Activated naive CD4-positive, alpha-beta T cell treated with anti-CD3 and anti-CD28 coated beads for 36 hours (primary cell): Measurements from ENCODE around the gene AP2S1. TPM values are rescaled to one million over a fixed set of nuclear protein-coding genes. Genes with fewer than 3 reads are reported as not detected.

Experiments used
- CTCF ChIA-PET: fragments of 350-600 bp; sonication (Branson Sonifier 250); formaldehyde crosslinking; loops from one replicate; lab custom pipeline; 2021; ENCODE audit warnings: antibody characterized with exemption; lab: Charles Lee
- DNase-seq: peaks from one replicate; pipeline ENCODE4 v3.0.0-alpha.2; 2020
- H3K27ac Mint-ChIP-seq: one replicate; pipeline ENCODE4 v1.8.0; 2021; ENCODE audit warnings: mild to moderate bottlenecking, mixed read lengths
- H3K27me3 Mint-ChIP-seq: one replicate; pipeline ENCODE4 v1.8.0; 2021; ENCODE audit warnings: low read depth, mixed read lengths
- H3K36me3 Mint-ChIP-seq: one replicate; pipeline ENCODE4 v1.8.0; 2021; ENCODE audit warnings: low read depth, mixed read lengths
- H3K4me1 Mint-ChIP-seq: one replicate; pipeline ENCODE4 v1.8.0; 2021; ENCODE audit warnings: low read depth, mixed read lengths
- H3K4me3 Mint-ChIP-seq: one replicate; pipeline ENCODE4 v1.8.0; 2021; ENCODE audit warnings: mild to moderate bottlenecking, moderate library complexity, mixed read lengths
- H3K9me3 Mint-ChIP-seq: one replicate; pipeline ENCODE4 v1.8.0; 2021; ENCODE audit warnings: mixed read lengths
- intact Hi-C: fragments of 100-400 bp; cut with micrococcal nuclease; formaldehyde crosslinking; loops from one replicate; pipeline ENCODE4 v1.15.1; 2023
- total RNA-seq, 2 experiments: library from RNA; stranded (reverse); gene quantifications; one replicate each; pipeline ENCODE4 v1.2.3, GENCODE V29; 2021

The AP2S1 gene
- total RNA-seq, 2 experiments from 2014 or later = 112 to 118 TPM

DNA sequence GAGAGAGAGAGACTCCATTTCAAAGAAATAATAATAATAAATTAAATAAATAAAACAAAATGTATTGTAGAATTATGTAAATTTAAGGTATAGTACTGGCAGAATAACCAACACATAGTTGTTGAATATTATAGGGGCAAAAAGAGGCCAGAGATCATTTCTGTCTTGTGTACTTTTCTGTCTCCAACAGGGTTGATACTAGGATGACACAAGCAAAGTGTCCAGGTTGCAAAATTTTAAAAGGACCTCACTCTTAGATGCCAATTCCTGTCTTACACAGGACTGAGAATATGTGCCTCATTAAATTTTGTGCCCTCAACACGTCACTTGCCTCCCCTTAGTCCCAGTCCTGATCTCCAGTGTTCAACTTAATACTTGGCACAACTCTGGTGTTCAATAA lies 2.2 kb upstream of the AP2S1 start:
- intact Hi-C loops = no loop called here
- no peaks in the 10 kb centered on the region for H3K9me3 Mint-ChIP-seq
- no peaks in the 10 kb centered on the region for H3K27me3 Mint-ChIP-seq
- H3K4me3 Mint-ChIP-seq = no peak overlapping the region
- no peak for DNase-seq
- H3K36me3 Mint-ChIP-seq = no peaks in the 10 kb centered on the region
- CTCF ChIA-PET = interaction anchor here (1.6 kb wide), 1 partner anchor 12 kb away, joined by 5 read pairs; no protein-coding TSS in a partner anchor
- H3K27ac Mint-ChIP-seq = no peak overlapping the region
- peaks cover 27% of the 10 kb centered on the region for H3K4me1 Mint-ChIP-seq

DNA sequence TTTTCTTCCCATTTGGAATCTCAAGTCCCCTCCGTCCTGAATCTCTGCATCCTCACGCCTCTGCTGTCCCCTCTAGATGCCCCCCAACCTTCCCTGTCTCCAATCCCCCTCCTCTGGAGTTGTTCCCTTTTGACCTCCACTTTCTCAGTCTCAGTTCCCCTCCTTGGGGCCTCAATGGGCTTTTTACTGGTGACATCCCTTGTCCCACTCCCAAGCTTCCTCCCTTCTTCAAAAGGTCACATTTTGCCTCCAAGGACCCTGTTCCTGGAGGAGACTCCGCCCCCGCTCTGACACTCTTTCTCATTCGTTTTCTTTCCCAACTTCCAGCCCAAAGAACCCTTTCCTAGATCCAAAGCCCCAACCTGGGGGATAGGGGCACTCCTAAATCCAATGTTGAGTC lies 1.0 kb downstream of the AP2S1 start:
- H3K27ac Mint-ChIP-seq = peak overlapping the region; percentile 74
- H3K27me3 Mint-ChIP-seq = no peaks in the 10 kb centered on the region
- CTCF ChIA-PET = interaction anchor here (0.6 to 1.8 kb wide), 3 partner anchors 10 to 141 kb away, joined by 3 to 7 read pairs (median 6); no protein-coding TSS in a partner anchor
- DNase-seq = no peak
- peaks cover 12% of the 10 kb centered on the region for H3K4me1 Mint-ChIP-seq
- H3K9me3 Mint-ChIP-seq = no peaks in the 10 kb centered on the region
- H3K4me3 Mint-ChIP-seq = peak overlapping the region; percentile 90
- intact Hi-C loops = loop anchor here (1.0 to 2.0 kb wide), 4 partner anchors 11 to 264 kb away; partner anchors contain the start of genes ARHGAP35, SLC1A5, TMEM160 and ZC3H4
- peaks cover 3% of the 10 kb centered on the region for H3K36me3 Mint-ChIP-seq

DNA sequence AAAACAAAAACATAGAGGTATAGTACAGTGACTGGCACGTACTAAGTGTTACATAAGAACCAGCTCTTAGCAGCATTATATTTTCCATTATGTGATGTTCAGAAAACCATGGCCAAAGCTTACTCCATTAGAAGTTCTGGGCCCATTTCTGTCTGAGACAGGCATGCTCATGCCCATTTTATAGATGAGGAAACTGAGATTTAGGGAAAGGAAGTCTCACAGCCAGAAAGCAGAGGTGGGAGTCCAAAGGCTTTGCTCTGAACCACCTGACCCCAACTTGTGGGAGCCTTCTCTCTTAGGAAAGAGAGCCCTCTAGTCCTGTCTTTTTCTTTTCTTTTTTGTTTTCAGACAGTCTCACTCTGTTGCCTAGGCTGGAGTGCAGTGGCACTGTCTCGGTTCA lies 2.3 kb downstream of the AP2S1 start:
- no peak overlapping the region for H3K4me3 Mint-ChIP-seq
- no peaks in the 10 kb centered on the region for H3K27me3 Mint-ChIP-seq
- no peaks in the 10 kb centered on the region for H3K9me3 Mint-ChIP-seq
- peaks cover 12% of the 10 kb centered on the region for H3K4me1 Mint-ChIP-seq
- CTCF ChIA-PET = no interaction called here
- intact Hi-C loops = no loop called here
- peaks cover 6% of the 10 kb centered on the region for H3K36me3 Mint-ChIP-seq
- no peak for DNase-seq
- no peak overlapping the region for H3K27ac Mint-ChIP-seq

DNA sequence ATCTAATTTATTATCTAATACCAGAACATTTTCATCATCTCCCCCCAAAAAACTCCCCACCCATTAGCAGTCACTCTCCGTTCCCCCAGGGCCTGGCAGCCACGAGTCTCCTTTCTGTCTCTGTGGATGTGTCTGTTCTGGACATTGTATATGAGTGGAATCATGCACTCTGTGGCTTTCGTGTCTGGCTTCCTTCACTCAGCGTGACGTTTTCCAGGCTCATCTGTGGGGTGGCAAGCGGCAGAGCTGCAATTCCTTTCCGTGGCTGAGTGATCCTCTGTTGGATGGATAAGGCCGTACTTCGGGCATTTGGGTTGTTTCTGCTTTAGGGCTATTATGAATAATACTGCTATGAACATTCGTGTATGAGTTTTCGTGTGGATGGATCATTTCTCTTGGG lies 3.1 kb downstream of the AP2S1 start:
- Mint-ChIP-seq H3K9me3 (no peaks in the 10 kb centered on the region), H3K36me3 (peaks cover 13% of the 10 kb centered on the region), H3K4me1 (peaks cover 12% of the 10 kb centered on the region), H3K4me3 (no peak overlapping the region), H3K27ac (no peak overlapping the region), H3K27me3 (no peaks in the 10 kb centered on the region)
- CTCF ChIA-PET = interaction anchor here (0.6 kb wide), 1 partner anchor 89 kb away, joined by 3 read pairs; no protein-coding TSS in a partner anchor
- DNase-seq = no peak
- intact Hi-C loops = no loop called here

DNA sequence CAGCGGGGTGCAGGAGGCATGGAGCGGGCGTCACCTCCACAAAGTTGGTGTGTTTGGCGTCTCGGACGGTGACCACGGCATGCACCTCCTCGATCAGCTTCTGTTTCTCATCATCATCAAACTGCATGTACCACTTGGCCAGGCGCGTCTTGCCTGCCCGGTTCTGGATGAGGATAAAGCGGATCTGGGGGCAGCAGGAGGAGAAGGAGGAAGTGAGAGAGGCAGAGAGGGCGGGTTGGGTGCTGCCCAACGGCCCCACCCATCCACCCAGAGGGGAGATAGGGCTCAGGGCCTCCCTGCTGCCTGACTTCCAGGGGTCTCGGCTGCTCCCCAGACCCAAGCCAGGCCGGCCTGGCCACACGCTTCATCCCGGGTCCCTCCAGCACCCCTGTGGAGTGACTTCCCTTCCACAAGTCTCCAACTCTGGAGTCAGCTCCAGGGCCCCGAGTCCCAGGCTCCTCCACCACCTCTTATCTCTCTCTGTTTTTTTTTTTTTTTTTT lies 4.6 kb downstream of the AP2S1 start:
- H3K4me1 Mint-ChIP-seq = peaks cover 12% of the 10 kb centered on the region
- H3K27ac Mint-ChIP-seq = no peak overlapping the region
- no peak overlapping the region for H3K4me3 Mint-ChIP-seq
- H3K36me3 Mint-ChIP-seq = peaks cover 17% of the 10 kb centered on the region
- H3K9me3 Mint-ChIP-seq = no peaks in the 10 kb centered on the region
- no peaks in the 10 kb centered on the region for H3K27me3 Mint-ChIP-seq
- CTCF ChIA-PET = no interaction called here
- no peak for DNase-seq
- intact Hi-C loops = no loop called here

DNA sequence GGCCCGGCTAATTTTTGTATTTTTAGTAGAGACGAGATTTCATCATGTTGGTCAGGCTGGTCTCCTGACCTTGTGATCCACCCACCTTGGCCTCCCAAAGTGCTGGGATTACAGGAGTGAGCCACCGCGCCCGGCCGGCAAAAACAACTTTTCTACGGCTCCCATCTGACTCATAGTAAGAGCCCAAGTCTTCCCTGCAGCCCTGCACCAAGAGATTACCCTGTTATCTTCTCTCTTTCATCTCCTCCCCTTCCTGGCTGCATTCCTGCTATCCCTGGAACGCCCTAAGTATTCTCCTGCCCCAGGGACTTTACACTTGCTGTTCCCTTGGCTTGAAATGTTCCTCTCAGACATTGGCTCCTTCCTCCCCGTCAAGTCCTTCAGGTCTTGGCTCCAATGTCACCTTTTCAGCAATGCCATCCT lies 6.6 kb downstream of the AP2S1 start:
- Mint-ChIP-seq H3K4me3 (no peak overlapping the region), H3K36me3 (peaks cover 17% of the 10 kb centered on the region), H3K27ac (no peak overlapping the region), H3K27me3 (no peaks in the 10 kb centered on the region), H3K4me1 (no peaks in the 10 kb centered on the region), H3K9me3 (no peaks in the 10 kb centered on the region)
- CTCF ChIA-PET = interaction anchor here (0.6 to 1.4 kb wide), 3 partner anchors 14 to 837 kb away, joined by 3 to 5 read pairs (median 4); no protein-coding TSS in a partner anchor
- intact Hi-C loops = no loop called here
- no peak for DNase-seq

DNA sequence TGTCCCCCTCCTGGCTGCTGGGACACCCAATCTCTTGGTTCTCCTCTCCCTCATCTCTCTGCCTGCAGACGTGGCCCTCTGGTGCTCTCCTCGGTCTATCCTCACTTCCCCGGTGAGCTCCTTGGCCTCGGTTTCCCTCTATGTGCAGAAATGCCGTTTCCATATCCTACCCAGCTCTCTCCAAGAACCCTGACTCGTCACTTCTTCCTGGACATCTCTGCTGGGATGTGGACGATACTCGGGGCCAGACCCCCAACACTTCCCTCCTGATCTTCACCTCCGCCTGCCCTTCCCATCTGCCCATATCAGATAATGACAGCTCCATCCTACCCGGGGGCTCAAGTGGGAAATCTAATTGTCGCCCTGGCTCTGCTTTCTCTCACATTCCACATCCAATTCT lies 7.9 kb downstream of the AP2S1 start:
- no peak for DNase-seq
- CTCF ChIA-PET = interaction anchor here (1.4 kb wide), 1 partner anchor 13 kb away, joined by 5 read pairs; no protein-coding TSS in a partner anchor
- Mint-ChIP-seq H3K36me3 (peaks cover 22% of the 10 kb centered on the region), H3K4me3 (no peak overlapping the region), H3K27ac (no peak overlapping the region), H3K27me3 (no peaks in the 10 kb centered on the region), H3K4me1 (no peaks in the 10 kb centered on the region), H3K9me3 (no peaks in the 10 kb centered on the region)
- intact Hi-C loops = no loop called here

DNA sequence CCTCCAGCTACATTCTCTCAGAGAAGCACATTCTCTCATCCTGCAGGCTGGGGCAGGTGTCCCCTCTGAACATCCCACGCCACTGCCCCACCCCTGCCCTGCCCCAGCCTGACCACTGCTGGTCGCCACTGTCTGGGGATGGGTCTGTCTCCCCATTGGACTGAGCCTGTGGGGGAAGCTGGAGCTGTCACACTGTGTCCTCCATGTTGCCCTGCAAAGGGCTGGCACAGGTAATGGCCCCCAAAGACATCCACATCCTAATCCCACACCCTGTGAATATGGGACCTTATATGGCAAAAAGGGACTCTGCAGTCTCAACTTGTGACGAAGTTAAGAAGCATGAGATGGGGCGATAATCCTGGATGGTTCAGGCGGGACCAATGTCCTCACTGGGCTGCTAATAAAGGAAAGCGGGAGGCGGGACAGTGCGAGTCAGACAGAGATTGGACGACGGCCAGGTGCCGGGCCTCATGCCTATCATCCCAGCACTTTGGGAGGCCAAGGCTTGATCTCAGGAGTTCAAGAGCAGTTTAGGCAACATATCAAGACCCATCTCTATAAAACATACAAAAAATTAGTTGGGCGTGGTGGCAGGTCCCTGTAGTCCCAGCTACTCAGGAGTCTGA lies 9.1 kb downstream of the AP2S1 start:
- no peak for DNase-seq
- no peak overlapping the region for H3K27ac Mint-ChIP-seq
- no peak overlapping the region for H3K4me3 Mint-ChIP-seq
- peaks cover 24% of the 10 kb centered on the region for H3K36me3 Mint-ChIP-seq
- intact Hi-C loops = no loop called here
- CTCF ChIA-PET = interaction anchor here (0.6 to 3.2 kb wide), 12 partner anchors 11 to 302 kb away, joined by 3 to 60 read pairs (median 4); partner anchors contain the start of gene PTGIR
- no peaks in the 10 kb centered on the region for H3K27me3 Mint-ChIP-seq
- H3K4me1 Mint-ChIP-seq = no peaks in the 10 kb centered on the region
- H3K9me3 Mint-ChIP-seq = no peaks in the 10 kb centered on the region

DNA sequence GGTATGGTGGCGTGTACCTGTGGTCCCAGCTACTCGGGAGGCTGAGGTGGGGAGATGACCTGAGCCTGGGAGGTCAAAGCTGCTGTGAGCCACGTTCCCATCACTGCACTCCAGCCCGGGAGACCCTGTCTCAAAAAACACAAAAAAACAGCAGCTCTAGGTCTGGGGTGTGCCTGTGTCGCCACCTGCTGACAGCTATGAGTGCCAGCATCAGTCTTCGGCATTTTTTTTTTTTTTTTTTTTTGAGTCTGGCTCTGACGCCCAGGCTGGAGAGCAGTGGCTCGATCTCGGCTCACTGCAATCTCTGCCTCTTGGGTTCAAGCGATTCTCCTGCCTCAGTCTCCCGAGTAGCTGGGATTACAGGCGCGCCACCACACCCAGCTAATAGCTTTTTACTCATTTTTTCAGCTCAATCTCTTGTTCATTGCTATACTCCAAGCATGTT lies 10.1 kb downstream of the AP2S1 start:
- intact Hi-C loops = loop anchor here (1.0 kb wide), 2 partner anchors 54 to 83 kb away; no protein-coding TSS in a partner anchor
- Mint-ChIP-seq H3K27ac (no peak overlapping the region), H3K4me1 (no peaks in the 10 kb centered on the region), H3K9me3 (no peaks in the 10 kb centered on the region), H3K36me3 (peaks cover 22% of the 10 kb centered on the region), H3K4me3 (no peak overlapping the region), H3K27me3 (no peaks in the 10 kb centered on the region)
- CTCF ChIA-PET = interaction anchor here (0.6 to 3.2 kb wide), 44 partner anchors 9 to 1814 kb away, joined by 3 to 60 read pairs (median 4); partner anchors contain the start of genes AP2S1, PTGIR and SLC1A5
- DNase-seq = peak; percentile 61

DNA sequence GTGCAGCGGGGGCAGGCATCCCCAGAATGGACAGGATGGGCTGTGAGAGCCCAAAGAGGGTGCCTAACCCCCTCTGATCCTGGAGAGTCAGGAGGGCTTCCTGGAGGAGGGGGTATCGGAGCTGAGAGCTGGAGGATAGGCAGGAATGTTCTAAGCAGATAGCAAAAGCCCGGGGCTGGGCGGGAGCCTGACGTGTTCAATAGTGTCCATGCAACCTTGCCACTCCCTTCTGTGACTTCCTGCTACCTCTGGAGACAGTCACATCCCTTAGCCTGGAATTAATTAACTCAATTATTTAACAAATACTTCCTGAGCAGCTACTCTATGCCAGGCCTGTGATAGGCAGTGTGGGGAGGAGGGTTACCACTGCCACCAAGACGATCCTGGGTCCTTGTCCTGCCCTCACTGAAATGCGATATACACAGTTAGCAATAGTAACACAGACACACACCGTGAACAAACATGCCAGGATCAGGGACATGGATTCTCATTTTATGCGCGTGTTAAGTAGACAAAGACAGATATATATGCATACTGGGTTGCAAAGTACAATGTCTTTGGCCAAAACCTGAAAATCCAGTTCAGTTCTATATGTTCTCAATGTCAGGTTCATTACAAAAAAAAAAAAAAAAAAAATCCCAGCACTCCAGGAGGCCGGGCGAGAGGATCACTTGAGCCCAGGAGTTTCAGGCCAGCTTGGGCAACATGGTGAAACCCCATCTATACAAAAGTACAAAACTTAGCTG lies 10.7 kb downstream of the AP2S1 start:
- no peaks in the 10 kb centered on the region for H3K27me3 Mint-ChIP-seq
- CTCF ChIA-PET = interaction anchor here (0.6 to 3.2 kb wide), 35 partner anchors 8 to 476 kb away, joined by 3 to 60 read pairs (median 4); partner anchors contain the start of genes AP2S1, PTGIR and SLC1A5
- peaks cover 22% of the 10 kb centered on the region for H3K36me3 Mint-ChIP-seq
- no peaks in the 10 kb centered on the region for H3K4me1 Mint-ChIP-seq
- intact Hi-C loops = loop anchor here (1.0 kb wide), 2 partner anchors 54 to 83 kb away; no protein-coding TSS in a partner anchor
- no peak for DNase-seq
- H3K27ac Mint-ChIP-seq = no peak overlapping the region
- no peaks in the 10 kb centered on the region for H3K9me3 Mint-ChIP-seq
- no peak overlapping the region for H3K4me3 Mint-ChIP-seq

DNA sequence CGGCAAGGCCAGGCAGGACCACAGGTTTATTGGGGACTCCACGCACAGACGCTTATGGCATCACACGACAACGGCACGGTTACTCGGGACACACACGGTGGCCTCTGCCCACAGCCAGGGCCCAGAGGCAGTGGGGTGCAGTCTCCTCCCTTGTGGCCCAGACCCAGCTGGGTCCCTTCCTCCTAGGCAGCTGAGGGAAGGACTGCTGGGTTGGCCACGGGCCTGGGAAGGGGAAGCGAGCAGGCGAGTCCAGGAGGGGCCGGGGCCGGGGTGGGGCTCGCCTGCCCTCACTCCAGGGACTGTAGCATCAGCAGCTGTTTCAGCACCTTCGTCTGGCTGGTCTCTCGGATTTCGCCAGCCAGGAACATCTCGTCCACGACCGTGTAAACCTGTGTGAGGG lies 12.5 kb downstream of the AP2S1 start:
- CTCF ChIA-PET = interaction anchor here (1.3 kb wide), 1 partner anchor 71 kb away, joined by 4 read pairs; no protein-coding TSS in a partner anchor
- Mint-ChIP-seq H3K36me3 (peaks cover 16% of the 10 kb centered on the region), H3K4me3 (no peak overlapping the region), H3K4me1 (no peaks in the 10 kb centered on the region), H3K27ac (no peak overlapping the region), H3K9me3 (no peaks in the 10 kb centered on the region), H3K27me3 (no peaks in the 10 kb centered on the region)
- intact Hi-C loops = no loop called here
- DNase-seq = no peak

DNA sequence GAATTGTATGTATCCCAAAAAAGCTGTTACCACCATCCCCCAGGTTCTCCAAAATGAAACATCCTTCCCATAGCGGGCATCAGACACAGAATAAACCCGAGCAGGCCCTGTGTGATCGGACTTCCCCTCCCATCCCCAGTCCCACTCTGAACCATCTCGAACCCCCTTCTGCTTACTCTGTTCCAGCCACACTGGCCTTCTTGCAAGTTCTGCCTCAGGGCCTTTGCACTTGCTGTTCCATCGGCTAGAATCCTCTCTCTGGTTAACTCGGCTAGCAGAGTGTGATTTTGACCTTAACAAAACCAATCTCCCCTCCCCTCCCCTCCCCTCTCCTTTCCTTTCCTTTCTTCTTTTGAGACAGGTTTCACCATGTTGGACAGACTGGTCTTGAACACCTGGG lies 15.7 kb downstream of the AP2S1 start:
- intact Hi-C loops = no loop called here
- CTCF ChIA-PET = interaction anchor here (1.6 kb wide), 1 partner anchor 77 kb away, joined by 4 read pairs; no protein-coding TSS in a partner anchor
- no peak overlapping the region for H3K27ac Mint-ChIP-seq

More for the DNA sequence above, 15.7 kb downstream of the AP2S1 start:
- Mint-ChIP-seq H3K36me3 (peaks cover 7% of the 10 kb centered on the region), H3K9me3 (no peaks in the 10 kb centered on the region), H3K4me1 (no peaks in the 10 kb centered on the region), H3K27me3 (no peaks in the 10 kb centered on the region), H3K4me3 (no peak overlapping the region)
- no peak for DNase-seq
